ENCODE data around the gene APBA1.

GRCh38 chr9:69513141-69513820, 158.9 kb downstream of the APBA1 start:
- TF ChIP-seq, protein P1, sequence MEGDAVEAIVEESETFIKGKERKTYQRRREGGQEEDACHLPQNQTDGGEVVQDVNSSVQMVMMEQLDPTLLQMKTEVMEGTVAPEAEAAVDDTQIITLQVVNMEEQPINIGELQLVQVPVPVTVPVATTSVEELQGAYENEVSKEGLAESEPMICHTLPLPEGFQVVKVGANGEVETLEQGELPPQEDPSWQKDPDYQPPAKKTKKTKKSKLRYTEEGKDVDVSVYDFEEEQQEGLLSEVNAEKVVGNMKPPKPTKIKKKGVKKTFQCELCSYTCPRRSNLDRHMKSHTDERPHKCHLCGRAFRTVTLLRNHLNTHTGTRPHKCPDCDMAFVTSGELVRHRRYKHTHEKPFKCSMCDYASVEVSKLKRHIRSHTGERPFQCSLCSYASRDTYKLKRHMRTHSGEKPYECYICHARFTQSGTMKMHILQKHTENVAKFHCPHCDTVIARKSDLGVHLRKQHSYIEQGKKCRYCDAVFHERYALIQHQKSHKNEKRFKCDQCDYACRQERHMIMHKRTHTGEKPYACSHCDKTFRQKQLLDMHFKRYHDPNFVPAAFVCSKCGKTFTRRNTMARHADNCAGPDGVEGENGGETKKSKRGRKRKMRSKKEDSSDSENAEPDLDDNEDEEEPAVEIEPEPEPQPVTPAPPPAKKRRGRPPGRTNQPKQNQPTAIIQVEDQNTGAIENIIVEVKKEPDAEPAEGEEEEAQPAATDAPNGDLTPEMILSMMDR (conservative IDR thresholded peaks at IDR 0.05; ENCODE audit: low read depth, low read length), result no peak
- no peak for TF ChIP-seq POLR2A (IDR thresholded peaks at IDR 0.05; ENCODE audit: low read depth, low read length)
- no peak for TF ChIP-seq MAZ (IDR thresholded peaks at IDR 0.05; ENCODE audit: borderline replicate concordance, low read depth, low read length)
- TF ChIP-seq RFX5 (IDR thresholded peaks at IDR 0.05; ENCODE audit: low read depth, low read length), result no peak
- TF ChIP-seq, protein P2, sequence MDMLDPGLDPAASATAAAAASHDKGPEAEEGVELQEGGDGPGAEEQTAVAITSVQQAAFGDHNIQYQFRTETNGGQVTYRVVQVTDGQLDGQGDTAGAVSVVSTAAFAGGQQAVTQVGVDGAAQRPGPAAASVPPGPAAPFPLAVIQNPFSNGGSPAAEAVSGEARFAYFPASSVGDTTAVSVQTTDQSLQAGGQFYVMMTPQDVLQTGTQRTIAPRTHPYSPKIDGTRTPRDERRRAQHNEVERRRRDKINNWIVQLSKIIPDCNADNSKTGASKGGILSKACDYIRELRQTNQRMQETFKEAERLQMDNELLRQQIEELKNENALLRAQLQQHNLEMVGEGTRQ (IDR thresholded peaks at IDR 0.05; ENCODE audit: low read depth, low read length), result no peak

All from IMR-90 (cell line).